AG09309 (cell line): ENCODE results near the gene AMER2.

Experiments
- DNase-seq: peaks from one replicate; pipeline ENCODE4 v3.0.0-alpha.2; 2010; ENCODE audit warnings: low read depth
- H3K4me3 ChIP-seq: 2 replicates; pipeline ENCODE4 v1.5.1; 2011; ENCODE audit warnings: mild to moderate bottlenecking, low read depth, low read length, moderate library complexity; ENCODE audit not compliant: control insufficient read depth
- TF ChIP-seq, protein P1 (sequence below): IDR thresholded peaks from 2 replicates; pipeline ENCODE4 v1.5.1; 2011; ENCODE audit warnings: mild to moderate bottlenecking, low read depth, low read length, inconsistent platforms; ENCODE audit not compliant: insufficient read depth, control insufficient read depth; ENCODE audit errors: missing control alignments

Gene AMER2

DNA sequence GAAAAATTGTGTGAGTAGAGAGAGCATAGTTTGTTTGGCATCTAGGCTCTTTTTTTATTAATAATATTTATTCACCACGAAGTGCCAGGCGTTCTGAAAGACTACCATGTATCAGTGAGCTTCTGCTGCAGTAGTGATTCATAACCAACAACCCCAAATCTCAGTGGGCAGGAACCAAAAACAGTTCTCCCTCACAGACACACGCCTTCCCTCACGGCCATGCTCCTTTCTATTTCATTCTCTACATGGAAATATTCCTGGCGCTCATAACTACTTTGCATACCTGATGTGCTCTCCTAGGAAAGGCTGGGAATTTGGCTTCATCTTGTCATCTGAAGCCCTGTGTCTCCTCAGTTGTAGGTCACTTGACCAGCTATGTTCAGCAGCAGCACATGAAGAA is 26.6 kb upstream of the AMER2 start:
- TF ChIP-seq, protein P1, sequence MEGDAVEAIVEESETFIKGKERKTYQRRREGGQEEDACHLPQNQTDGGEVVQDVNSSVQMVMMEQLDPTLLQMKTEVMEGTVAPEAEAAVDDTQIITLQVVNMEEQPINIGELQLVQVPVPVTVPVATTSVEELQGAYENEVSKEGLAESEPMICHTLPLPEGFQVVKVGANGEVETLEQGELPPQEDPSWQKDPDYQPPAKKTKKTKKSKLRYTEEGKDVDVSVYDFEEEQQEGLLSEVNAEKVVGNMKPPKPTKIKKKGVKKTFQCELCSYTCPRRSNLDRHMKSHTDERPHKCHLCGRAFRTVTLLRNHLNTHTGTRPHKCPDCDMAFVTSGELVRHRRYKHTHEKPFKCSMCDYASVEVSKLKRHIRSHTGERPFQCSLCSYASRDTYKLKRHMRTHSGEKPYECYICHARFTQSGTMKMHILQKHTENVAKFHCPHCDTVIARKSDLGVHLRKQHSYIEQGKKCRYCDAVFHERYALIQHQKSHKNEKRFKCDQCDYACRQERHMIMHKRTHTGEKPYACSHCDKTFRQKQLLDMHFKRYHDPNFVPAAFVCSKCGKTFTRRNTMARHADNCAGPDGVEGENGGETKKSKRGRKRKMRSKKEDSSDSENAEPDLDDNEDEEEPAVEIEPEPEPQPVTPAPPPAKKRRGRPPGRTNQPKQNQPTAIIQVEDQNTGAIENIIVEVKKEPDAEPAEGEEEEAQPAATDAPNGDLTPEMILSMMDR, result no peak
- H3K4me3 ChIP-seq, result no peak overlapping the region
- no peak for DNase-seq

DNA sequence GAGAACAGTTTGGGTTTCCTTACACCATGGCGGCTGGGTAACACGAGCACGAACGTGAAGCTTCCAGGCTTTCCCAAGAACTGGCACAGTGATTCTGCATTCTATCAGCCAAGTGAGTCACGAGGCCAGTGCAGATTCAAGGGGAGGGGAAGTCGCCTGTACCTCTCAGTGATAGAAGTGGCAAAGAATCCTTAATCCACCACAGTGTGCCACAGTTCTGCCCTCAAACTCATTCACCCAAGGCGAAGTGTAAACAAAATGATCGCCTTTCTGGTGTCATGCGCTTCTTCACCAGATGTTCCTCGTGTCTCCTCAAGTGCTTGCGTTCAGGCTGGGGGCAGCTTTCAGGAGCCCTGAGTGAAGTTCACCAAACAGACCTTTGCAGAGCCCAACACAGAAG is 24.9 kb upstream of the AMER2 start:
- no peak for DNase-seq
- TF ChIP-seq, protein P1, result no peak
- H3K4me3 ChIP-seq, result no peak overlapping the region

DNA sequence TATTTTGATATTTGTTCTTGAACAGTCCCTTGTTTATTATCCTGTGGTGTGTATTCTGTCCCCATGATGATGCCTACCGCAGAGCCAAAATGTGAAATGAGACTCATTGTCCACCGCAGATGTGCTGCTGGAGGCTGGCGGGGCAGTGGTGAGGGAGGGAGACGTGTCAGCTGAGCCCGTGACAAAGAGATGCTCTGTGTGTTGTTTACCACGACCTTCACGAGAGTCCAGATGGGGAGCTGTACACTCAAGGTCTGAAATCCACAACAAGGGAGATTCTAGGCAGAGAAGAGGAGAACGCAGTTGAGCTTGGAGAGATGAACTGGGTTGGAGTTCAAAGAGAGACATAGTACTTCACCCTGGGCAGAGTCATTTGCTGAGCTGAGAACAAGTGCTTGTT is 20.8 kb upstream of the AMER2 start:
- no peak for DNase-seq
- H3K4me3 ChIP-seq, result no peak overlapping the region

DNA sequence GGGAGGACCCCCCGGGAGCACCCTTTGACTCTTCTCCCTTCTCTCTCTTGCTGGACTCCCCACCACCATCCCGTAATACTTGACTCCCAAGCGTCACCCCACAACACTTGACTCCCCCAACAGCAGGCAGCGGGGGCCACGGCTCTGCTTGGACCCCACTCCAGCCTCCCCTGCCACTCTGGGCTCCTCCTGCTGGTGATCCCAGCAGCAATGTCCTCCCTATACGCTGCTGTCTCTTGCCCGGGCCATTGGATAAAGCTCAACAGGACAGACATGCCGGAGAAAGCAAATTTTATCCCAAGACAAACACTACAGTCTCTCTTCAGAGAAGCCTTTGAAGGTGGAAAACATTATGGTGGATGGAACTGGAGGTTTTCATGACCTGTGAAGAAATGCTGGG is 20.4 kb upstream of the AMER2 start:
- no peak overlapping the region for H3K4me3 ChIP-seq
- DNase-seq, result no peak
- TF ChIP-seq, protein P1, result no peak

More for the DNA sequence above, 20.8 kb upstream of the AMER2 start:
- TF ChIP-seq, protein P1, result no peak

DNA sequence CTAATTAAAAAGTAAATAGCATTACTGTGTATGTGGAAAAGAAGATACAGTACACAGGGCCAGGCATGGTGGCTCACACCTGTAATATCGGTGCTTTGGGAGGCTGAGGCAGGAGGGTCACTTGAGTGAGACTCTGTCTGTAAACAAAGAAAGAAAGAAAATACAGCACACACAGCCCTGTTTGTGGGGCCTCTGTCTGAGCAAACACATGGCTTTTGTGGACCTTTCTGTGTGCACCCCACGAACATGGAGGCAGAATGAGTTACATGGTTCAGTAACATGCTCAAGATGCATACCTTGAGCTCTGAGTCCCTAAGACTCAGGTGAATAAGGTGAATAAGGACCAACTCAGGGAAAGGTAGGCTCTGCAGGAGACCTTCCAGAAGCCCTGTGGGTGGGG is 20.0 kb upstream of the AMER2 start:
- no peak for DNase-seq
- H3K4me3 ChIP-seq, result no peak overlapping the region
- TF ChIP-seq, protein P1, result no peak

DNA sequence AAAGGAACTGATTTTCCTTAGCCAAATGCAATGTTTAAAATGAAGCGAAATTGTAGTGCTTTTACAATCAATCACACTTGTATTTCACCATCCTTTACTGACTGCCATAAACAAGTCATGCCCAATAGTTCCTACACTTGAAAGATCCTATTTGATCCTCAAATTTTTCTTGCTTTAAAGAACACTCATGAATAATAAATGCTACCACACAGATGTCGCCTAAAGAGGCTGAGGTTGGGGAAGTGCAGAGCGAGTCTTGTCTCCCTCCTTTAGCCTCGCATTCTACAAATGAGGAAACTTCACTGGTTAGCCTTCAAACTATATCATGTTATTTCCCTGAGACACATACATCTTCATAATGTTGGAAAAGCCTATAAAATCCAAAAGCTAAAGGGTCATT is 18.7 kb upstream of the AMER2 start:
- no peak for DNase-seq
- H3K4me3 ChIP-seq, result no peak overlapping the region
- TF ChIP-seq, protein P1, result no peak

DNA sequence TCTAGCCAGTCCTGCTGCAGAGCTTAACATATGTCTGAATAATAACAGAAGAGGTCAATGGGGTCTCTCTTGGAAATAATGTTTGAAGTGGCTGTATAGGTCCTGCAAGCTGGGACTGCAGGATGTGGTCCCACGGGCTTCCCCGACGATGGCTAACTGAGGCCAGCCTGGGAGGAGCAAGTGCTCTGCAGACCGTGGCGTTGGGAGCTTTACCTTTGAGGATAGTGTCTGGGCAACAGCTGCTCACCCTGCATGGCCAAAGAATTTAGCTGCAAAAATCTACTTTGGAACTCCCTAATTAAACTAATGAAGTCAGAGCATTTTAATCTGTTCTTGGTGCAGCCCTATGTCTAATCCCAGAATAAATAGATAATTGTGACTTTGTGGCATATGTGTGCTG is 18.2 kb upstream of the AMER2 start:
- DNase-seq, result no peak
- TF ChIP-seq, protein P1, result no peak
- H3K4me3 ChIP-seq, result no peak overlapping the region
